Upper lobe of left lung (tissue), 4 donors: Measurements from ENCODE around the gene RASA3.

Experiments
- POLR2A ChIP-seq, 4 donors: fragments of 450-650 bp; IDR thresholded peaks; one replicate each; pipeline ENCODE4 v1.5.1; 2016 to 2017; ENCODE audit warnings: antibody characterized with exemption in 4 of 4, mild to moderate bottlenecking in 2 of 4
- POLR2AphosphoS5 ChIP-seq, 2 donors: sonication (generic); formaldehyde crosslinking; IDR thresholded peaks; one replicate each; pipeline ENCODE4 v1.5.1; 2017; ENCODE audit warnings: antibody characterized with exemption in 2 of 2
- TF ChIP-seq, protein P1 (sequence below), 6 experiments: fragments of 450-650 bp in 4 of 6; fragments of 200-600 bp in 2 of 6; sonication (generic) in 2 of 6; IDR thresholded peaks; one replicate each; pipeline ENCODE4 v1.5.1; 2016 to 2019; ENCODE audit warnings: antibody characterized with exemption in 6 of 6

- TF ChIP-seq POLR2AphosphoS5 (IDR thresholded peaks at IDR 0.05) (no peak), POLR2A (IDR thresholded peaks at IDR 0.05) (no peak)
- TF ChIP-seq, protein P1, sequence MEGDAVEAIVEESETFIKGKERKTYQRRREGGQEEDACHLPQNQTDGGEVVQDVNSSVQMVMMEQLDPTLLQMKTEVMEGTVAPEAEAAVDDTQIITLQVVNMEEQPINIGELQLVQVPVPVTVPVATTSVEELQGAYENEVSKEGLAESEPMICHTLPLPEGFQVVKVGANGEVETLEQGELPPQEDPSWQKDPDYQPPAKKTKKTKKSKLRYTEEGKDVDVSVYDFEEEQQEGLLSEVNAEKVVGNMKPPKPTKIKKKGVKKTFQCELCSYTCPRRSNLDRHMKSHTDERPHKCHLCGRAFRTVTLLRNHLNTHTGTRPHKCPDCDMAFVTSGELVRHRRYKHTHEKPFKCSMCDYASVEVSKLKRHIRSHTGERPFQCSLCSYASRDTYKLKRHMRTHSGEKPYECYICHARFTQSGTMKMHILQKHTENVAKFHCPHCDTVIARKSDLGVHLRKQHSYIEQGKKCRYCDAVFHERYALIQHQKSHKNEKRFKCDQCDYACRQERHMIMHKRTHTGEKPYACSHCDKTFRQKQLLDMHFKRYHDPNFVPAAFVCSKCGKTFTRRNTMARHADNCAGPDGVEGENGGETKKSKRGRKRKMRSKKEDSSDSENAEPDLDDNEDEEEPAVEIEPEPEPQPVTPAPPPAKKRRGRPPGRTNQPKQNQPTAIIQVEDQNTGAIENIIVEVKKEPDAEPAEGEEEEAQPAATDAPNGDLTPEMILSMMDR (IDR thresholded peaks at IDR 0.05) = no peak
These were observed 117.1 kb downstream of the RASA3 start for GRCh38 chr13:114015111-114015968.
